Measurements from ENCODE around the gene CMPK2.

DNA sequence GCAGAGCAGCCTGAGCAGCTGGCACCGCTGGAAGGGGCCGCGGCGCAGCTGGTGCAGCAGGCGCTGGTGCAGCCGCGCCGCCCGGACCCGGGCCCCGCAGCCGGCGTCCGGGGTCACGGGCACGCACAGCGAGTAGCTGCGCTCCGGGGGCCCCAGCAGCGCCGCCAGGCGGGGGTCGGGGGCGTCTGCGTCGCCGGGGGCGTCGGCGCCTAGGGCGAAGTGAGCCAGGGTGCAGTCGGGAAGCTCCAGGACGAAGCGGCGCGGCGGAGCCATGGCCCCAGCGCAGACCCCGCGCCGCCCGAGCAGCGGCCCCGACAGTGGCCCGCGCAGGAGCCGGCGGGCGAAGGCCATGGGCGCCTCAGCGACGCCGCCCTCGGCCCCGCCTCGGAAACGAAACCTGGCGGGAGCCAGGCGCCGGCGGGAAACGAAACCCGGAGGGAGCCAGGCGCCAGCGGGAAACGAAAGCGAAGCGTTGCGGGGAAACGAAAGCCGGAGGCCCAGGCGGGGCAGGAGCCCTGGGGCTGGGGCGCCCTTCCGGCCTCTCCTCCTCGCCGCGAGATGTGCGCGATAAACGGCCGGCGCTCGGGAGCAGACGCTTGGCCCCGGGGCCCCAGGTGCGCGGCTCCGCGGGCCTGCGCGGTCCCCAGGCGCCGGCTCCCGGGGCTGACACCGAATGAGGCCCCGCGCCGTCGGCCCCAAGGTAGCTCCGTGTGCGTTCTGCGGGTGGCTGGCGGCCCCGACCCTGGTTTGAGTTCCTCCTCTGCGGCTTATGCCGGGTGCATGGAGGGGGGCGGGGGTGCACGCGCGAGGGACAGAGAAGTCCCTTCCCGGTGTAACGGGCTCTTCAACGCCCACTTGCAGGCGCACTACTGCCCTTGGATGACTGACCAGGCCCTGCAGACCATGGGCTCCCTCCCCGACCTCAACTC is at the start of gene CMPK2:
- TF ChIP-seq, protein P1, sequence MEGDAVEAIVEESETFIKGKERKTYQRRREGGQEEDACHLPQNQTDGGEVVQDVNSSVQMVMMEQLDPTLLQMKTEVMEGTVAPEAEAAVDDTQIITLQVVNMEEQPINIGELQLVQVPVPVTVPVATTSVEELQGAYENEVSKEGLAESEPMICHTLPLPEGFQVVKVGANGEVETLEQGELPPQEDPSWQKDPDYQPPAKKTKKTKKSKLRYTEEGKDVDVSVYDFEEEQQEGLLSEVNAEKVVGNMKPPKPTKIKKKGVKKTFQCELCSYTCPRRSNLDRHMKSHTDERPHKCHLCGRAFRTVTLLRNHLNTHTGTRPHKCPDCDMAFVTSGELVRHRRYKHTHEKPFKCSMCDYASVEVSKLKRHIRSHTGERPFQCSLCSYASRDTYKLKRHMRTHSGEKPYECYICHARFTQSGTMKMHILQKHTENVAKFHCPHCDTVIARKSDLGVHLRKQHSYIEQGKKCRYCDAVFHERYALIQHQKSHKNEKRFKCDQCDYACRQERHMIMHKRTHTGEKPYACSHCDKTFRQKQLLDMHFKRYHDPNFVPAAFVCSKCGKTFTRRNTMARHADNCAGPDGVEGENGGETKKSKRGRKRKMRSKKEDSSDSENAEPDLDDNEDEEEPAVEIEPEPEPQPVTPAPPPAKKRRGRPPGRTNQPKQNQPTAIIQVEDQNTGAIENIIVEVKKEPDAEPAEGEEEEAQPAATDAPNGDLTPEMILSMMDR (conservative IDR thresholded peaks at IDR 0.05 in 1 of 2, IDR thresholded peaks at IDR 0.05 in 1 of 2; ENCODE audit: extremely low read depth in 1 of 2, insufficient read depth in 1 of 2, low read depth in 1 of 2, low read length in 2 of 2), result no peak
- TF ChIP-seq EZH2 (IDR thresholded peaks at IDR 0.05; ENCODE audit: borderline replicate concordance, low read length), result no peak

Data from mammary epithelial cell (primary cell).